GM23338 (cell line): Measurements from ENCODE around the gene TULP4. TPM values are rescaled to one million over a fixed set of nuclear protein-coding genes. Genes with fewer than 3 reads are reported as not detected.

ENCODE experiments used
- ATAC-seq: fragments of 200-7000 bp; cut with Tn5 transposase; 3 replicates; pipeline ENCODE4 v1.9.1; 2020
- DNase-seq: peaks from one replicate; pipeline ENCODE4 v3.0.0-alpha.2; 2015; ENCODE audit warnings: low spot score
- H2AFZ ChIP-seq: fragments of 200-600 bp; sonication (generic); 2 replicates; pipeline ENCODE4 v1.8.0; 2016; ENCODE audit warnings: antibody characterized with exemption, mild to moderate bottlenecking, moderate library complexity
- H3F3A ChIP-seq: fragments of 200-600 bp; sonication (generic); replicated peaks from 2 replicates; pipeline ENCODE4 v1.8.0; 2017; ENCODE audit warnings: antibody characterized with exemption, mixed run types, low read depth
- H3K27ac ChIP-seq: fragments of 200-600 bp; sonication (generic); 2 replicates; pipeline ENCODE4 v1.6.1; 2016; ENCODE audit warnings: low read depth
- H3K27me3 ChIP-seq: fragments of 200-600 bp; sonication (generic); 2 replicates; pipeline ENCODE4 v1.8.0; 2016; ENCODE audit warnings: mild to moderate bottlenecking, mixed run types, moderate library complexity; ENCODE audit not compliant: insufficient read depth
- H3K36me3 ChIP-seq: fragments of 200-600 bp; sonication (generic); 2 replicates; pipeline ENCODE4 v1.8.0; 2016; ENCODE audit warnings: mild to moderate bottlenecking; ENCODE audit not compliant: insufficient read depth
- H3K4me1 ChIP-seq: fragments of 200-600 bp; sonication (generic); 2 replicates; pipeline ENCODE4 v1.8.0; 2016; ENCODE audit warnings: mild to moderate bottlenecking, moderate library complexity; ENCODE audit not compliant: insufficient read depth
- H3K4me2 ChIP-seq: fragments of 200-600 bp; sonication (generic); 2 replicates; pipeline ENCODE4 v1.7.1; 2017; ENCODE audit warnings: mixed run types
- H3K4me3 ChIP-seq: fragments of 200-600 bp; sonication (generic); 2 replicates; pipeline ENCODE4 v1.6.1; 2016; ENCODE audit warnings: mixed run types
- H3K79me2 ChIP-seq: fragments of 200-600 bp; sonication (generic); replicated peaks from 2 replicates; pipeline ENCODE4 v1.8.0; 2017; ENCODE audit warnings: mild to moderate bottlenecking; ENCODE audit not compliant: insufficient read depth
- H3K9me2 ChIP-seq: fragments of 200-600 bp; sonication (generic); 2 replicates; pipeline ENCODE4 v1.8.0; 2017; ENCODE audit not compliant: insufficient read depth
- H4K20me1 ChIP-seq: fragments of 200-600 bp; sonication (generic); replicated peaks from 2 replicates; pipeline ENCODE4 v1.8.0; 2017; ENCODE audit warnings: mild to moderate bottlenecking; ENCODE audit not compliant: insufficient read depth
- H3K27ac Mint-ChIP-seq: 2 replicates; pipeline ENCODE4 v1.8.0; 2020; ENCODE audit warnings: inconsistent platforms, mild to moderate bottlenecking, moderate library complexity, mixed read lengths
- H3K27me3 Mint-ChIP-seq: 3 replicates; pipeline ENCODE4 v1.8.0; 2022; ENCODE audit warnings: low read depth, mild to moderate bottlenecking, moderate library complexity, mixed read lengths, inconsistent platforms; ENCODE audit not compliant: insufficient read depth, poor library complexity
- H3K36me3 Mint-ChIP-seq: 3 replicates; pipeline ENCODE4 v1.8.0; 2021; ENCODE audit warnings: low read depth, mild to moderate bottlenecking, inconsistent platforms, moderate library complexity, mixed read lengths
- H3K4me1 Mint-ChIP-seq: 3 replicates; pipeline ENCODE4 v1.8.0; 2020; ENCODE audit warnings: mild to moderate bottlenecking, inconsistent platforms, mixed read lengths
- H3K4me3 Mint-ChIP-seq: 3 replicates; pipeline ENCODE4 v1.8.0; 2021; ENCODE audit warnings: moderate library complexity, mild to moderate bottlenecking, inconsistent platforms, mixed read lengths
- H3K9me3 Mint-ChIP-seq: 3 replicates; pipeline ENCODE4 v1.8.0; 2020; ENCODE audit warnings: moderate library complexity, mild to moderate bottlenecking, inconsistent platforms, mixed read lengths
- JUNB ChIP-seq: IDR thresholded peaks from one replicate; pipeline ENCODE4 v1.6.1; 2016; ENCODE audit warnings: antibody characterized with exemption; ENCODE audit not compliant: unreplicated experiment
- NANOG ChIP-seq: IDR thresholded peaks from 2 replicates; pipeline ENCODE4 v1.6.1; 2016; ENCODE audit warnings: antibody characterized with exemption, borderline replicate concordance
- POLR2AphosphoS5 ChIP-seq: IDR thresholded peaks from 2 replicates; pipeline ENCODE4 v1.6.1; 2016; ENCODE audit warnings: antibody characterized with exemption, low read depth
- STAT1 ChIP-seq: IDR thresholded peaks from one replicate; pipeline ENCODE4 v1.6.1; 2016; ENCODE audit warnings: antibody characterized with exemption; ENCODE audit not compliant: unreplicated experiment
- ZNF114 ChIP-seq: fragments of 250-450 bp; sonication (Bioruptor Pico); IDR thresholded peaks from 2 replicates; pipeline ENCODE4 v1.5.0; 2020; ENCODE audit warnings: mild to moderate bottlenecking, moderate library complexity
- polyA plus RNA-seq: library from polyadenylated mRNA; unstranded; fragments of >200 nt; fragmentation: Nextera tagmentation; extraction: Ambion mirVana; gene quantifications from 2 replicates; pipeline ENCODE4 v1.2.1, GENCODE V29; 2016
- total RNA-seq: library from RNA; depleted of rRNA; stranded (reverse); fragments of >200 nt; shearing (Covaris generic); gene quantifications from 2 replicates; pipeline ENCODE4 v1.2.3, GENCODE V29; 2014
- TF ChIP-seq, protein P1 (sequence below): fragments of 250-450 bp; sonication (Bioruptor Pico); IDR thresholded peaks from 2 replicates; pipeline ENCODE4 v1.5.0; 2020; ENCODE audit warnings: mild to moderate bottlenecking, moderate library complexity
- TF ChIP-seq, protein P2 (sequence below): IDR thresholded peaks from 2 replicates; pipeline ENCODE4 v1.6.1; 2016; ENCODE audit warnings: antibody characterized with exemption
- TF ChIP-seq, protein P3 (sequence below): IDR thresholded peaks from one replicate; pipeline ENCODE4 v1.6.1; 2018; ENCODE audit warnings: antibody characterized with exemption; ENCODE audit not compliant: unreplicated experiment
- TF ChIP-seq, protein P4 (sequence below), 2 experiments: fragments of 200-600 bp in 1 of 2; sonication (generic) in 1 of 2; conservative IDR thresholded peaks; 2 replicates each; pipeline versions ENCODE4 v1.5.1 to v1.6.1; 2016 to 2017; ENCODE audit warnings: antibody characterized with exemption in 2 of 2, low read depth in 2 of 2, mild to moderate bottlenecking in 2 of 2, moderate library complexity in 1 of 2

TULP4 gene
- total and polyA plus RNA-seq, 2 experiments from 2014 or later: 31.2 to 50.2 TPM

DNA sequence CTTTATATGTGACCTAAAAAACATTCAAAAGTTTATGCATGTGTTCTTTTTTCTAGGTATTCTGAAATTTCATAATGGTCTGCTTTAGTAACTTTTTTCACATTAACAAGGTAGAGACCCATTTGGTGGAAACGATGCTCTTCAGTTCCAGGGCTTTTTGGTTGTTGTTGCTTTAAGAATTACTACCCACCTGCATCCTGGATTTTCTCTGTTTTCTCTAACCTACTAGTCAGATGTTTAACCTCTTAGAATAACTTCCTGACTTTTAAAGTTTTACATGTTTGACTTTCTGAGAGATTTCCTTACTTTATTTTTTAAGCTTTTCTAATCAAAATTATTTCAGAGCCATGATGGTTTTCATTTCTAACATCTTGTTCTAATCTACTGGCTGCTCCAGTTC lies 14.9 kb downstream of the TULP4 start (continued):
- TF ChIP-seq, protein P1, sequence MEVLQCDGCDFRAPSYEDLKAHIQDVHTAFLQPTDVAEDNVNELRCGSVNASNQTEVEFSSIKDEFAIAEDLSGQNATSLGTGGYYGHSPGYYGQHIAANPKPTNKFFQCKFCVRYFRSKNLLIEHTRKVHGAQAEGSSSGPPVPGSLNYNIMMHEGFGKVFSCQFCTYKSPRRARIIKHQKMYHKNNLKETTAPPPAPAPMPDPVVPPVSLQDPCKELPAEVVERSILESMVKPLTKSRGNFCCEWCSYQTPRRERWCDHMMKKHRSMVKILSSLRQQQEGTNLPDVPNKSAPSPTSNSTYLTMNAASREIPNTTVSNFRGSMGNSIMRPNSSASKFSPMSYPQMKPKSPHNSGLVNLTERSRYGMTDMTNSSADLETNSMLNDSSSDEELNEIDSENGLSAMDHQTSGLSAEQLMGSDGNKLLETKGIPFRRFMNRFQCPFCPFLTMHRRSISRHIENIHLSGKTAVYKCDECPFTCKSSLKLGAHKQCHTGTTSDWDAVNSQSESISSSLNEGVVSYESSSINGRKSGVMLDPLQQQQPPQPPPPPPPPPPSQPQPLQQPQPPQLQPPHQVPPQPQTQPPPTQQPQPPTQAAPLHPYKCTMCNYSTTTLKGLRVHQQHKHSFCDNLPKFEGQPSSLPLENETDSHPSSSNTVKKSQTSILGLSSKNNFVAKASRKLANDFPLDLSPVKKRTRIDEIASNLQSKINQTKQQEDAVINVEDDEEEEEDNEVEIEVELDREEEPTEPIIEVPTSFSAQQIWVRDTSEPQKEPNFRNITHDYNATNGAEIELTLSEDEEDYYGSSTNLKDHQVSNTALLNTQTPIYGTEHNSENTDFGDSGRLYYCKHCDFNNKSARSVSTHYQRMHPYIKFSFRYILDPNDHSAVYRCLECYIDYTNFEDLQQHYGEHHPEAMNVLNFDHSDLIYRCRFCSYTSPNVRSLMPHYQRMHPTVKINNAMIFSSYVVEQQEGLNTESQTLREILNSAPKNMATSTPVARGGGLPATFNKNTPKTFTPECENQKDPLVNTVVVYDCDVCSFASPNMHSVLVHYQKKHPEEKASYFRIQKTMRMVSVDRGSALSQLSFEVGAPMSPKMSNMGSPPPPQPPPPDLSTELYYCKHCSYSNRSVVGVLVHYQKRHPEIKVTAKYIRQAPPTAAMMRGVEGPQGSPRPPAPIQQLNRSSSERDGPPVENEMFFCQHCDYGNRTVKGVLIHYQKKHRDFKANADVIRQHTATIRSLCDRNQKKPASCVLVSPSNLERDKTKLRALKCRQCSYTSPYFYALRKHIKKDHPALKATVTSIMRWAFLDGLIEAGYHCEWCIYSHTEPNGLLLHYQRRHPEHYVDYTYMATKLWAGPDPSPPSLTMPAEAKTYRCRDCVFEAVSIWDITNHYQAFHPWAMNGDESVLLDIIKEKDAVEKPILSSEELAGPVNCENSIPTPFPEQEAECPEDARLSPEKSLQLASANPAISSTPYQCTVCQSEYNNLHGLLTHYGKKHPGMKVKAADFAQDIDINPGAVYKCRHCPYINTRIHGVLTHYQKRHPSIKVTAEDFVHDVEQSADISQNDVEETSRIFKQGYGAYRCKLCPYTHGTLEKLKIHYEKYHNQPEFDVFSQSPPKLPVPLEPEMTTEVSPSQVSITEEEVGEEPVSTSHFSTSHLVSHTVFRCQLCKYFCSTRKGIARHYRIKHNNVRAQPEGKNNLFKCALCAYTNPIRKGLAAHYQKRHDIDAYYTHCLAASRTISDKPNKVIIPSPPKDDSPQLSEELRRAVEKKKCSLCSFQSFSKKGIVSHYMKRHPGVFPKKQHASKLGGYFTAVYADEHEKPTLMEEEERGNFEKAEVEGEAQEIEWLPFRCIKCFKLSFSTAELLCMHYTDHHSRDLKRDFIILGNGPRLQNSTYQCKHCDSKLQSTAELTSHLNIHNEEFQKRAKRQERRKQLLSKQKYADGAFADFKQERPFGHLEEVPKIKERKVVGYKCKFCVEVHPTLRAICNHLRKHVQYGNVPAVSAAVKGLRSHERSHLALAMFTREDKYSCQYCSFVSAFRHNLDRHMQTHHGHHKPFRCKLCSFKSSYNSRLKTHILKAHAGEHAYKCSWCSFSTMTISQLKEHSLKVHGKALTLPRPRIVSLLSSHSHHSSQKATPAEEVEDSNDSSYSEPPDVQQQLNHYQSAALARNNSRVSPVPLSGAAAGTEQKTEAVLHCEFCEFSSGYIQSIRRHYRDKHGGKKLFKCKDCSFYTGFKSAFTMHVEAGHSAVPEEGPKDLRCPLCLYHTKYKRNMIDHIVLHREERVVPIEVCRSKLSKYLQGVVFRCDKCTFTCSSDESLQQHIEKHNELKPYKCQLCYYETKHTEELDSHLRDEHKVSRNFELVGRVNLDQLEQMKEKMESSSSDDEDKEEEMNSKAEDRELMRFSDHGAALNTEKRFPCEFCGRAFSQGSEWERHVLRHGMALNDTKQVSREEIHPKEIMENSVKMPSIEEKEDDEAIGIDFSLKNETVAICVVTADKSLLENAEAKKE (CRISPR knock-in tag): no peak

DNA sequence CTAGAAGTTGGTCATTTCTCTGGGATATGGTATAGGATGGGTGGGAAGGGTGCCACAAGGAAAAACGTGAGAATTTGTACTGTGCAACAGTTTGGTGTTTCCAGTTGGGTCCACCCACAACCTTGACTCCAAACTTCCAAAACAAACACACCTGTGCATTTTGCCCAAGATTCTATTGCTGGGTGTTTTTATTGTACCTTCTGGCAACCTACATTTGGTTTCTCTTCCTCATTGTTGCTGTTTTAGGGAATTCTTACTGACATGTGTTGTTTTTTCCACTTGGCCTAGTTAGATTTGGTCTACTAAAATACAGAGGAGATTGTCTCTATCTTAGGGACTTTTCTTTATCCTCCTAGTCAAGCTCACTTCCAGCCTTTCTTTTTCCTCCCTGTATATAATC lies 16.7 kb downstream of the TULP4 start:
- Histone ChIP-seq H3K9me2 (no peaks in the 10 kb centered on the region), H3F3A (no peaks in the 10 kb centered on the region), H3K4me3 (no peak overlapping the region), H3K27me3 (no peaks in the 10 kb centered on the region), H4K20me1 (peaks cover 4% of the 10 kb centered on the region), H3K79me2 (peaks cover 70% of the 10 kb centered on the region), H3K4me1 (peaks cover 5% of the 10 kb centered on the region; the same call in 1 of the 2 replicates), H2AFZ (no peak overlapping the region), H3K36me3 (no peaks in the 10 kb centered on the region), H3K27ac (no peak overlapping the region), H3K4me2 (no peak overlapping the region)
- no peak for ATAC-seq
- Mint-ChIP-seq H3K27me3 (peaks cover 2% of the 10 kb centered on the region), H3K4me1 (peaks cover 27% of the 10 kb centered on the region), H3K36me3 (peaks cover 28% of the 10 kb centered on the region), H3K27ac (no peak overlapping the region), H3K9me3 (peaks cover 22% of the 10 kb centered on the region; the same call in 2 of the 3 replicates), H3K4me3 (no peak overlapping the region)
- no peak for DNase-seq
- TF ChIP-seq JUNB (no peak), ZNF114 (CRISPR knock-in tag) (no peak), POLR2AphosphoS5 (no peak), NANOG (no peak), STAT1 (no peak)
- TF ChIP-seq, protein P2, sequence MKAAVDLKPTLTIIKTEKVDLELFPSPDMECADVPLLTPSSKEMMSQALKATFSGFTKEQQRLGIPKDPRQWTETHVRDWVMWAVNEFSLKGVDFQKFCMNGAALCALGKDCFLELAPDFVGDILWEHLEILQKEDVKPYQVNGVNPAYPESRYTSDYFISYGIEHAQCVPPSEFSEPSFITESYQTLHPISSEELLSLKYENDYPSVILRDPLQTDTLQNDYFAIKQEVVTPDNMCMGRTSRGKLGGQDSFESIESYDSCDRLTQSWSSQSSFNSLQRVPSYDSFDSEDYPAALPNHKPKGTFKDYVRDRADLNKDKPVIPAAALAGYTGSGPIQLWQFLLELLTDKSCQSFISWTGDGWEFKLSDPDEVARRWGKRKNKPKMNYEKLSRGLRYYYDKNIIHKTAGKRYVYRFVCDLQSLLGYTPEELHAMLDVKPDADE: no peak
- TF ChIP-seq, protein P3, sequence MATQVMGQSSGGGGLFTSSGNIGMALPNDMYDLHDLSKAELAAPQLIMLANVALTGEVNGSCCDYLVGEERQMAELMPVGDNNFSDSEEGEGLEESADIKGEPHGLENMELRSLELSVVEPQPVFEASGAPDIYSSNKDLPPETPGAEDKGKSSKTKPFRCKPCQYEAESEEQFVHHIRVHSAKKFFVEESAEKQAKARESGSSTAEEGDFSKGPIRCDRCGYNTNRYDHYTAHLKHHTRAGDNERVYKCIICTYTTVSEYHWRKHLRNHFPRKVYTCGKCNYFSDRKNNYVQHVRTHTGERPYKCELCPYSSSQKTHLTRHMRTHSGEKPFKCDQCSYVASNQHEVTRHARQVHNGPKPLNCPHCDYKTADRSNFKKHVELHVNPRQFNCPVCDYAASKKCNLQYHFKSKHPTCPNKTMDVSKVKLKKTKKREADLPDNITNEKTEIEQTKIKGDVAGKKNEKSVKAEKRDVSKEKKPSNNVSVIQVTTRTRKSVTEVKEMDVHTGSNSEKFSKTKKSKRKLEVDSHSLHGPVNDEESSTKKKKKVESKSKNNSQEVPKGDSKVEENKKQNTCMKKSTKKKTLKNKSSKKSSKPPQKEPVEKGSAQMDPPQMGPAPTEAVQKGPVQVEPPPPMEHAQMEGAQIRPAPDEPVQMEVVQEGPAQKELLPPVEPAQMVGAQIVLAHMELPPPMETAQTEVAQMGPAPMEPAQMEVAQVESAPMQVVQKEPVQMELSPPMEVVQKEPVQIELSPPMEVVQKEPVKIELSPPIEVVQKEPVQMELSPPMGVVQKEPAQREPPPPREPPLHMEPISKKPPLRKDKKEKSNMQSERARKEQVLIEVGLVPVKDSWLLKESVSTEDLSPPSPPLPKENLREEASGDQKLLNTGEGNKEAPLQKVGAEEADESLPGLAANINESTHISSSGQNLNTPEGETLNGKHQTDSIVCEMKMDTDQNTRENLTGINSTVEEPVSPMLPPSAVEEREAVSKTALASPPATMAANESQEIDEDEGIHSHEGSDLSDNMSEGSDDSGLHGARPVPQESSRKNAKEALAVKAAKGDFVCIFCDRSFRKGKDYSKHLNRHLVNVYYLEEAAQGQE: no peak
- TF ChIP-seq, protein P4, sequence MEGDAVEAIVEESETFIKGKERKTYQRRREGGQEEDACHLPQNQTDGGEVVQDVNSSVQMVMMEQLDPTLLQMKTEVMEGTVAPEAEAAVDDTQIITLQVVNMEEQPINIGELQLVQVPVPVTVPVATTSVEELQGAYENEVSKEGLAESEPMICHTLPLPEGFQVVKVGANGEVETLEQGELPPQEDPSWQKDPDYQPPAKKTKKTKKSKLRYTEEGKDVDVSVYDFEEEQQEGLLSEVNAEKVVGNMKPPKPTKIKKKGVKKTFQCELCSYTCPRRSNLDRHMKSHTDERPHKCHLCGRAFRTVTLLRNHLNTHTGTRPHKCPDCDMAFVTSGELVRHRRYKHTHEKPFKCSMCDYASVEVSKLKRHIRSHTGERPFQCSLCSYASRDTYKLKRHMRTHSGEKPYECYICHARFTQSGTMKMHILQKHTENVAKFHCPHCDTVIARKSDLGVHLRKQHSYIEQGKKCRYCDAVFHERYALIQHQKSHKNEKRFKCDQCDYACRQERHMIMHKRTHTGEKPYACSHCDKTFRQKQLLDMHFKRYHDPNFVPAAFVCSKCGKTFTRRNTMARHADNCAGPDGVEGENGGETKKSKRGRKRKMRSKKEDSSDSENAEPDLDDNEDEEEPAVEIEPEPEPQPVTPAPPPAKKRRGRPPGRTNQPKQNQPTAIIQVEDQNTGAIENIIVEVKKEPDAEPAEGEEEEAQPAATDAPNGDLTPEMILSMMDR (conservative IDR thresholded peaks at IDR 0.05; ENCODE audit: low read depth in 2 of 2): no peak
